NCI-H1930 (cell line): ENCODE measurements around the gene LRRC56.
A peak's percentile ranks its signal among the peaks of the same experiment; 100 is the strongest.

Experiments used
- DNase-seq, 2 experiments: peaks; one replicate each; lab custom pipeline; 2025; lab: John Stamatoyannopoulos, UW

Gene LRRC56

GRCh38 chr11:539971-540481 is 2.7 kb downstream of the LRRC56 start:
- DNase-seq, result no peak

GRCh38 chr11:540583-541432 is 3.5 kb downstream of the LRRC56 start:
- no peak for DNase-seq

- no peak for DNase-seq
Observed at GRCh38 chr11:541433-541885, 4.1 kb downstream of the LRRC56 start.

GRCh38 chr11:544817-545166 is 7.5 kb downstream of the LRRC56 start:
- no peak for DNase-seq

GRCh38 chr11:545171-545570 is 7.8 kb downstream of the LRRC56 start:
- no peak for DNase-seq

- DNase-seq, result no peak
Observed at GRCh38 chr11:548700-549603, 11.6 kb downstream of the LRRC56 start.

- no peak for DNase-seq
Observed at GRCh38 chr11:550021-550745, 12.9 kb downstream of the LRRC56 start.

GRCh38 chr11:550746-551085 is 13.4 kb downstream of the LRRC56 start:
- DNase-seq, result no peak

- DNase-seq, result no peak
Observed at GRCh38 chr11:551131-551530, 13.8 kb downstream of the LRRC56 start.

GRCh38 chr11:551596-551995 is 14.3 kb downstream of the LRRC56 start:
- DNase-seq, result no peak

- no peak for DNase-seq
Observed at GRCh38 chr11:553083-553987, 16.0 kb downstream of the LRRC56 start.

GRCh38 chr11:553988-554340 is 16.6 kb downstream of the LRRC56 start:
- no peak for DNase-seq

GRCh38 chr11:554428-555226 is 17.3 kb downstream of the LRRC56 start:
- DNase-seq, result peak; percentile 94 to 97

- DNase-seq, result no peak
Observed at GRCh38 chr11:555227-555779, 18.0 kb downstream of the LRRC56 start.

- DNase-seq, result no peak
Observed at GRCh38 chr11:555780-556661, 18.7 kb downstream of the LRRC56 start.

GRCh38 chr11:556662-557256 is 19.4 kb downstream of the LRRC56 start:
- no peak for DNase-seq

GRCh38 chr11:557328-558132 is 20.2 kb downstream of the LRRC56 start:
- no peak for DNase-seq

GRCh38 chr11:558503-558902 is 21.2 kb downstream of the LRRC56 start:
- DNase-seq, result no peak
